ENCODE measurements around the gene NAA60. TPM values are rescaled to one million over a fixed set of nuclear protein-coding genes. Genes with fewer than 3 reads are reported as not detected.

Gene NAA60
- total and polyA plus RNA-seq, 9 donors: 16.6 to 106 (median 40.8) TPM

DNA sequence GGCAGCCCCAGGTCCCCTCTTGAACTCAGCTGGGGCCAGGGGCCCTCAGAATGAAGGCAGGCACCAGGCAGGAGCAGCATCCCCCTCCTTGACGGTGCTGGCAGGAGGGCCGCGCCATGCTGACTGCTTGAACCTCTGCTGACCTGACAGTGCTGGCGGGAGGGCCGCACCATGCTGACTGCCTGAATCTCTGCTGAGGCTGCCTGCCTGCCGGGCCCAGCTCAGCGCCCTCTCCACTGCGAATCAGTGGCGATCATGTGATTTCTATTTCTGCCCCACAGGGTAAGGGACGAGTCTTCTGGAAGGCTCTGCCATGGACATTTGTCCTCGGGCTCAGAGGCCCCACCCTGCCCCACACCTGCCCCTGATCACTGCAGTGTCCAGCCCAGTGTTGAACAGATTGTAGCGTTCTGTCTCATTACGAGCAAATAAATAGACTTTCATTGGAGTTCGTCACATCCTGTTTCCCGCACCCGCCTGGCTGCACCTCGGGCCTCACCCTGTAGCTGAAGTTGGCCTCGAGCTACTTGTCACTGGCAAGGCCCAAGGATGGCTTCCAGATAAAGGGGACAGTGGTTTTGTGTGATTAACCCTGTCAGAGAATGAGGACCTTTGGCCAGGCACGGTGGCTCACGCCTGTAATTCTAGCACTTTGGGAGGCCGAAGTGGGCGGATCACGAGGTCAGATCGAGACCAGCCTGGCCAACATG lies 43.2 kb downstream of the NAA60 start:
- TF ChIP-seq EP300 (IDR thresholded peaks at IDR 0.05) (no peak), POLR2A (IDR thresholded peaks at IDR 0.05) (no peak)
- TF ChIP-seq, protein P1, sequence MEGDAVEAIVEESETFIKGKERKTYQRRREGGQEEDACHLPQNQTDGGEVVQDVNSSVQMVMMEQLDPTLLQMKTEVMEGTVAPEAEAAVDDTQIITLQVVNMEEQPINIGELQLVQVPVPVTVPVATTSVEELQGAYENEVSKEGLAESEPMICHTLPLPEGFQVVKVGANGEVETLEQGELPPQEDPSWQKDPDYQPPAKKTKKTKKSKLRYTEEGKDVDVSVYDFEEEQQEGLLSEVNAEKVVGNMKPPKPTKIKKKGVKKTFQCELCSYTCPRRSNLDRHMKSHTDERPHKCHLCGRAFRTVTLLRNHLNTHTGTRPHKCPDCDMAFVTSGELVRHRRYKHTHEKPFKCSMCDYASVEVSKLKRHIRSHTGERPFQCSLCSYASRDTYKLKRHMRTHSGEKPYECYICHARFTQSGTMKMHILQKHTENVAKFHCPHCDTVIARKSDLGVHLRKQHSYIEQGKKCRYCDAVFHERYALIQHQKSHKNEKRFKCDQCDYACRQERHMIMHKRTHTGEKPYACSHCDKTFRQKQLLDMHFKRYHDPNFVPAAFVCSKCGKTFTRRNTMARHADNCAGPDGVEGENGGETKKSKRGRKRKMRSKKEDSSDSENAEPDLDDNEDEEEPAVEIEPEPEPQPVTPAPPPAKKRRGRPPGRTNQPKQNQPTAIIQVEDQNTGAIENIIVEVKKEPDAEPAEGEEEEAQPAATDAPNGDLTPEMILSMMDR (IDR thresholded peaks at IDR 0.05): no peak
- no peak overlapping the region for H3K4me3 ChIP-seq
- no peak for DNase-seq
- H3K9me3 ChIP-seq: no peaks in the 10 kb centered on the region
- no peaks in the 10 kb centered on the region for H3K27me3 ChIP-seq
- 87 to 94% (median 91%) methylated on average over 24 of the region's 24 CpGs for WGBS, 3 donors
- no peaks in the 10 kb centered on the region for H3K36me3 ChIP-seq
- no peak overlapping the region for H3K27ac ChIP-seq
- intact Hi-C loops (cut with DNase I): no loop called here
- H3K4me1 ChIP-seq (ENCODE audit: insufficient read depth): peaks cover under 1% of the 10 kb centered on the region

DNA sequence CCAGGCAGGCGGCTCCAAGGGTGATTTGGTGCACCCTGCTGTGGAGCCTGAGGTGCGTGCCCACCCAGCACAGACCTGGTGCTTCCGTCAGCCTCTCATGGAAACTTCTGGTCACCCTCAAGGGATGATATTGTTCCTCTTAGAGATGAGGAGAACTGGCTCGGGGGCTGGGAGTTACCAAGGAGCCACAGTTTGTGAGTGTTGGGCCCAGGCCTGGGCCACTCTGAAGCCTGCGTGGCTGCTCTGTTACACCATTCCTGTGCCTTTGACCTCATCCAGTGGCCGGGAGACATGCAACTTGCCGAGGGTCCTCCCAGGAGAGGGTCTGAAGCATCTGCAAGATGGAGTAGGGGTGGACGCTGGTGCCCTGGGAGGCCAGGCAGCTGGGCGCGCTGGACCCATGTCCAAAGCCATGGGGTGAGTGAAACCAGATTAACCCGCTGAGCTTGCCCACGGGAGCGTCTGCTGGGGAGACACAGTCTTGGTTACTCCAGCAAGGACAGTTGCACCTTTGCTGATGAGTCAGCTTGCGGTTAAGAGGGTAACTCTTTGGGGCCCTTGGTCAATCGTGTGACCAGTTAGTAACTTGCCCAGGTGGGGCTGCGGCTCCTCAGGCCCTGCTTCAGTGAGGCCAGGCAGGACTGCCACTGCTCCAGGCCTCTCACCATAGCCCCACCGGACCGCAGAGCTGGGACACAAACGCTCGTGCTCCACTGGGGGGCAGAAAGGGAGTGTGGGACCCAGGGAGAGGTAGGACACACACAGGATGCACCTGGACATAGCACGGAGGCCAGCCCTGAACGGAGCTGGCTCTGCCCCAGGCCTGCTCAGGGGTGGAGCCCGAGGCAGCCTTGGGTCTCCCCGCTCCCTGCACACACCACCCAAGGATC lies 44.3 kb downstream of the NAA60 start:
- H3K9me3 ChIP-seq: no peaks in the 10 kb centered on the region
- no peak overlapping the region for H3K4me3 ChIP-seq
- intact Hi-C loops (cut with DNase I): no loop called here
- H3K4me1 ChIP-seq (ENCODE audit: insufficient read depth): no peaks in the 10 kb centered on the region
- no peak overlapping the region for H3K27ac ChIP-seq
- WGBS, 3 donors: 84 to 89% (median 85%) methylated on average over 20 to 24 of the region's 24 CpGs
- H3K27me3 ChIP-seq: no peaks in the 10 kb centered on the region
- no peak for DNase-seq
- H3K36me3 ChIP-seq: no peaks in the 10 kb centered on the region
- TF ChIP-seq EP300 (IDR thresholded peaks at IDR 0.05): no peak
- TF ChIP-seq, protein P1 (IDR thresholded peaks at IDR 0.05): no peak

DNA sequence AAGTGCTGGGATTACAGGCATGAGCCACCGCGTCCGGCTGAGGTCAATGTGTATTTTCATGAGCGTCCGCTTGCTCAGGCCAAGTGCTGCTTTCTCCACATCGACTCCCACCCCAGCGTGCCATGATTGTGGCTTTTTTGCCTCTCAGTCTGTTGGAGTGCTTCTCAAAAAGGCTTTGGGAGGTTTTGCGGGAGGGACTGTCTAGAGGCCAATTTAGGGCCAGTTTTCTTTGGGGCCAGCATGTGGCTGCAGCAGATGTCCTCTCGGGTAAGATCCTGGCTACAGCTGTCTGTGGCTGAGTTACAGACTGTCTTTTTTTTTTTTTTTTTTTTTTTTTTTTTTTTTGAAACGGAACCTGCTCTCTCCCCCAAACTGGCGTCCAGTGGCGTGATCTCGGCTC lies 45.3 kb downstream of the NAA60 start:
- 65 to 83% (median 68%) methylated on average over 9 to 12 of the region's 13 CpGs for WGBS, 3 donors
- TF ChIP-seq EP300 (IDR thresholded peaks at IDR 0.05) (no peak), POLR2A (IDR thresholded peaks at IDR 0.05) (no peak)
- TF ChIP-seq, protein P1 (IDR thresholded peaks at IDR 0.05): no peak
- no peak overlapping the region for H3K4me3 ChIP-seq
- H3K27me3 ChIP-seq: no peaks in the 10 kb centered on the region
- no peaks in the 10 kb centered on the region for H3K9me3 ChIP-seq
- DNase-seq: no peak
- no peaks in the 10 kb centered on the region for H3K4me1 ChIP-seq (ENCODE audit: insufficient read depth)
- H3K27ac ChIP-seq: no peak overlapping the region
- H3K36me3 ChIP-seq: no peaks in the 10 kb centered on the region
- intact Hi-C loops (cut with DNase I): no loop called here

DNA sequence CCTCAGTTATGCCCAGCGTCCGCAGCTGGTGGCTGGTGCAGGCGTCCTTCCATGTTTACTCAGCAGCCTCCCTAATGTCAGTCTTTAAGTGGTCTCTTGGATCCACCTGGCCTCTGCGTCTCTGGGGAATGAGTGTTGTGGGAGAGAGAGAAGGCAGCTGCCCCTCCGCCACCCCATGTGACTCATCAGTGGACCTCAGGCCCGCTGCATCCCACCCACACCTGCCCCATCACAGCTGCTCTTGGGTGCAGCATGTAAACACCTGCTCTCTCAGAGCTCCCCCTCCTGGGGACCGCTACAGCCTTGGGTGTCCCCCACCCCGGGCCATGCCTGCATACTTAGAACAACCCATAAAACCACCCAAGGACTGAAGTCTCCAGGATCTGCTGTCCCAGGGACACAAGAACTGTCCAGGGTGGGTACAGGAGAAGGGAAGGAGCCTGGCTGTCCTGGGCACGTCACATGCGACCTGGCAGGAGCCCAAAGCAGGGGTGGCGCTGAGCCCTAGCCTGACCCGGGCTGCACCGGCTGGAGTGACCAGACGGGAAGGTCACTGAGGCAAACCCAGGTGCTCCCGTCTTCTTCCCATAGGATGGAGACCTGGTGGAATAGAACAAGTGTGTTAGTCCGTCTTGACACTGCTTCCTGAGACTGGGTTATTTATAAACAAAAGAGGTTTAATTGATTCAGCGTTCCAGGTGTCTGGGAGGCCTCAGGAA lies 47.6 kb downstream of the NAA60 start:
- Histone ChIP-seq H3K27me3 (no peaks in the 10 kb centered on the region), H3K9me3 (no peaks in the 10 kb centered on the region), H3K4me3 (no peak overlapping the region), H3K36me3 (no peaks in the 10 kb centered on the region), H3K27ac (no peak overlapping the region), H3K4me1 (ENCODE audit: insufficient read depth) (no peaks in the 10 kb centered on the region)
- intact Hi-C loops (cut with DNase I): no loop called here
- DNase-seq: no peak
- TF ChIP-seq, protein P1 (IDR thresholded peaks at IDR 0.05): no peak
- TF ChIP-seq POLR2A (IDR thresholded peaks at IDR 0.05) (no peak), EP300 (IDR thresholded peaks at IDR 0.05) (no peak)
- WGBS, 3 donors: 41 to 61% (median 45%) methylated on average over 17 of the region's 17 CpGs
